IPS DF 6.9 (cell line): ENCODE results near the gene CBR3.
A peak's percentile ranks its signal among the peaks of the same experiment; 100 is the strongest.
"Not testable (repeated sequence)": the region's sequence is repeated elsewhere in the genome, so short reads cannot be mapped to it uniquely, and the experiment has no call there.

ENCODE experiments used
- DNase-seq: peaks from one replicate; pipeline ENCODE4 v3.0.0-alpha.2; 2013; ENCODE audit warnings: low read depth, low spot score
- H3K27ac ChIP-seq: one replicate; pipeline ENCODE4 v1.5.1; 2013; ENCODE audit warnings: low read length, control low read depth
- H3K27me3 ChIP-seq: 2 replicates; pipeline ENCODE4 v1.6.1; 2013; ENCODE audit warnings: mild to moderate bottlenecking, low read length; ENCODE audit not compliant: control insufficient read depth, insufficient read depth
- H3K36me3 ChIP-seq: 2 replicates; pipeline ENCODE4 v1.6.1; 2013; ENCODE audit warnings: low read length; ENCODE audit not compliant: control insufficient read depth, insufficient read depth
- H3K4me1 ChIP-seq: 2 replicates; pipeline ENCODE4 v1.6.1; 2013; ENCODE audit warnings: low read length; ENCODE audit not compliant: control insufficient read depth, insufficient read depth
- H3K4me3 ChIP-seq: 2 replicates; pipeline ENCODE4 v1.5.1; 2013; ENCODE audit warnings: mild to moderate bottlenecking, low read length
- H3K9me3 ChIP-seq: 2 replicates; pipeline ENCODE4 v1.6.1; 2013; ENCODE audit warnings: low read length, inconsistent platforms; ENCODE audit not compliant: control insufficient read depth, insufficient read depth
- WGBS: extraction: QIAGEN DNeasy Blood & Tissue Kit; methylation state at CpG from one replicate; pipeline ENCODE4 v1.1.7; 2013; ENCODE audit warnings: mixed read lengths, missing lambda C conversion rate; ENCODE audit not compliant: insufficient read length, insufficient coverage; 5-methylcytosine and 5-hydroxymethylcytosine counted together

The CBR3 gene

GRCh38 chr21:36099695-36100211, 35.1 kb upstream of the CBR3 start:
- not testable (repeated sequence) for H3K9me3 ChIP-seq, H3K4me1 ChIP-seq, H3K27me3 ChIP-seq, H3K36me3 ChIP-seq, DNase-seq, H3K4me3 ChIP-seq, H3K27ac ChIP-seq
- WGBS: no CpG with 5 or more reads among the region's 13 CpGs

- Histone ChIP-seq H3K4me1 (peaks cover 6% of the 10 kb centered on the region; the same call in 1 of the 2 replicates), H3K36me3 (no peaks in the 10 kb centered on the region), H3K4me3 (no peak overlapping the region), H3K9me3 (no peaks in the 10 kb centered on the region), H3K27me3 (no peaks in the 10 kb centered on the region), H3K27ac (no peak overlapping the region)
- WGBS: no CpG with 5 or more reads among the region's 6 CpGs
- DNase-seq: no peak
Measured at GRCh38 chr21:36100971-36101641, 33.8 kb upstream of the CBR3 start.

- Histone ChIP-seq H3K4me1 (peaks cover 3% of the 10 kb centered on the region; the same call in 1 of the 2 replicates), H3K36me3 (peaks cover 4% of the 10 kb centered on the region; the same call in 1 of the 2 replicates), H3K27me3 (no peaks in the 10 kb centered on the region), H3K27ac (no peak overlapping the region), H3K9me3 (no peaks in the 10 kb centered on the region), H3K4me3 (no peak overlapping the region)
- no peak for DNase-seq
Measured at GRCh38 chr21:36103434-36103833, 31.4 kb upstream of the CBR3 start.

- Histone ChIP-seq H3K27me3 (no peaks in the 10 kb centered on the region), H3K4me1 (no peaks in the 10 kb centered on the region; the same call in 1 of the 2 replicates), H3K4me3 (peak overlapping the region; percentile 54; the same call in 1 of the 2 replicates), H3K9me3 (no peaks in the 10 kb centered on the region), H3K27ac (no peak overlapping the region), H3K36me3 (peaks cover 5% of the 10 kb centered on the region; the same call in 1 of the 2 replicates)
- DNase-seq: no peak
- WGBS: no CpG with 5 or more reads among the region's 29 CpGs
Measured at GRCh38 chr21:36104317-36105300, 30.3 kb upstream of the CBR3 start.

- Histone ChIP-seq H3K4me1 (no peaks in the 10 kb centered on the region), H3K9me3 (no peaks in the 10 kb centered on the region), H3K27ac (no peak overlapping the region), H3K4me3 (peak overlapping the region; percentile 54; the same call in 1 of the 2 replicates), H3K36me3 (peaks cover 5% of the 10 kb centered on the region; the same call in 1 of the 2 replicates), H3K27me3 (no peaks in the 10 kb centered on the region)
- no peak for DNase-seq
- no CpG with 5 or more reads among the region's 4 CpGs for WGBS
Measured at GRCh38 chr21:36105327-36105842, 29.5 kb upstream of the CBR3 start.

- Histone ChIP-seq H3K27ac (no peak overlapping the region), H3K9me3 (no peaks in the 10 kb centered on the region), H3K4me1 (no peaks in the 10 kb centered on the region; the same call in none of the 2 replicates), H3K27me3 (no peaks in the 10 kb centered on the region), H3K4me3 (no peak overlapping the region), H3K36me3 (peaks cover 7% of the 10 kb centered on the region)
- no peak for DNase-seq
- WGBS: no CpG with 5 or more reads among the region's 10 CpGs
Measured at GRCh38 chr21:36109868-36110267, 25.0 kb upstream of the CBR3 start.

GRCh38 chr21:36111238-36111637, 23.6 kb upstream of the CBR3 start:
- WGBS: no CpG with 5 or more reads among the region's 8 CpGs
- Histone ChIP-seq H3K4me1 (no peaks in the 10 kb centered on the region; the same call in none of the 2 replicates), H3K4me3 (no peak overlapping the region), H3K36me3 (peaks cover 7% of the 10 kb centered on the region), H3K9me3 (no peaks in the 10 kb centered on the region), H3K27me3 (no peaks in the 10 kb centered on the region), H3K27ac (no peak overlapping the region)
- DNase-seq: no peak

- Histone ChIP-seq H3K4me1 (no peaks in the 10 kb centered on the region; the same call in none of the 2 replicates), H3K27me3 (no peaks in the 10 kb centered on the region), H3K36me3 (peaks cover 2% of the 10 kb centered on the region; the same call in 1 of the 2 replicates), H3K9me3 (no peaks in the 10 kb centered on the region), H3K27ac (no peak overlapping the region), H3K4me3 (no peak overlapping the region)
- WGBS: no CpG with 5 or more reads among the region's 17 CpGs
- DNase-seq: no peak
Measured at GRCh38 chr21:36113647-36114428, 21.0 kb upstream of the CBR3 start.

GRCh38 chr21:36115138-36115730, 19.6 kb upstream of the CBR3 start:
- no peaks in the 10 kb centered on the region; the same call in none of the 2 replicates for H3K4me1 ChIP-seq
- DNase-seq: no peak
- H3K27me3 ChIP-seq: no peaks in the 10 kb centered on the region
- H3K4me3 ChIP-seq: no peak overlapping the region
- no peaks in the 10 kb centered on the region for H3K9me3 ChIP-seq
- peaks cover 2% of the 10 kb centered on the region; the same call in 1 of the 2 replicates for H3K36me3 ChIP-seq
- H3K27ac ChIP-seq: no peak overlapping the region
- no CpG with 5 or more reads among the region's 6 CpGs for WGBS
